ENCODE results near the gene PINK1. TPM values are rescaled to one million over a fixed set of nuclear protein-coding genes. Genes with fewer than 3 reads are reported as not detected.

Gene PINK1
- total RNA-seq, 1 donor from 2014 or later: 38.1 TPM

GRCh38 chr1:20589331-20590278 is 43.7 kb upstream of the PINK1 start:
- Mint-ChIP-seq H3K4me1 (peaks cover 22% of the 10 kb centered on the region), H3K27me3 (ENCODE audit: low read depth) (peaks cover 23% of the 10 kb centered on the region), H3K4me3 (peak overlapping the region; percentile 43), H3K27ac (no peak overlapping the region), H3K36me3 (no peaks in the 10 kb centered on the region), H3K9me3 (no peaks in the 10 kb centered on the region)
- TF ChIP-seq CTCF (IDR thresholded peaks at IDR 0.05; ENCODE audit: unreplicated experiment): no peak
- DNase-seq (ENCODE audit: low spot score in 2 of 2, unreplicated experiment in 2 of 2): peak in 1 of 2 experiments; percentile 45

DNA sequence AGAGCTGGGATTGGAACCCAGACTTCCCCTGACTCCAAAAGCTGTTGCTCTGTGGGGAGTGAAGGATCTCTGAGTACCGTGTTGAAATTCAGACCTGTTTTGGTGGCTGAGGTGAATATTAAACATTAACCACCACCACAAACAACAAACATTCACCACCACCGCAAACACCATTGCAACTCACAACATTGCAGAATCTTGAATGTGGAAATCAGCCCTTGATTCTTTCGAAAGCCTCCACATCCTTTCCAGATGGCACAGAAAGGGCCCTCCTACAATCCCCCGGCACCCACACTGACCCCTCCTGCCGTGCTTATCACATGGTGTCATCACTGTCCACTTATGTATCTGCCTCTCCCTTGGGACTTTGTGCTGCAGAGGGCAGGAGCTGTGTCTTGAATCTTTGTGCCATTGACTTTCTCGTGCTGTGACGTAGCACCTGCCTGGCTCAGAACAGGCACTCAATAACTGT is 42.9 kb upstream of the PINK1 start:
- no peak for TF ChIP-seq CTCF (IDR thresholded peaks at IDR 0.05; ENCODE audit: unreplicated experiment)
- no peaks in the 10 kb centered on the region for H3K9me3 Mint-ChIP-seq
- H3K4me3 Mint-ChIP-seq: no peak overlapping the region
- H3K4me1 Mint-ChIP-seq: peaks cover 22% of the 10 kb centered on the region
- H3K27me3 Mint-ChIP-seq (ENCODE audit: low read depth): peaks cover 23% of the 10 kb centered on the region
- H3K27ac Mint-ChIP-seq: no peak overlapping the region
- no peak for DNase-seq (ENCODE audit: low spot score in 2 of 2, unreplicated experiment in 2 of 2)
- H3K36me3 Mint-ChIP-seq: no peaks in the 10 kb centered on the region

DNA sequence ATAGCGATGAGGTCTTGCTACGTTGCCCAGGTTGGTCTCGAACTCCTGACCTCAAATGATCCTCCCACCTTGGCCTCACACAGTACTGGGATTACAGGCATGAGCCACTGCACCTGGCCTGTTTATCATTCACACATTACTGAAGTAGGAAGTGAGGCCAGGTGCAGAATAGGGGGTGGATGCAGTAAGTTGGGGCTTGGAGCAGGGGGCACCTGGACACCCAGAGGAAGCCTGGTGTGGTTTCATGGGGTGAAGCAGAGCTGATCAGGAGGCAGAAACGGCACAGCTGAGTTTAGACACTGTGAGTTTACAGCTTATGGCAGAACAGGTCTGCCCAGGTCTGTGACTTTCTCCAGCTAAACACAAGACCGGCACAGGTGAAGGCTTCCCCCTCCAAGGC is 39.5 kb upstream of the PINK1 start:
- Mint-ChIP-seq H3K36me3 (no peaks in the 10 kb centered on the region), H3K4me1 (peaks cover 19% of the 10 kb centered on the region), H3K4me3 (no peak overlapping the region), H3K27me3 (ENCODE audit: low read depth) (peaks cover 16% of the 10 kb centered on the region), H3K9me3 (peaks cover 1% of the 10 kb centered on the region), H3K27ac (no peak overlapping the region)
- no peak for DNase-seq (ENCODE audit: low spot score in 2 of 2, unreplicated experiment in 2 of 2)
- no peak for TF ChIP-seq CTCF (IDR thresholded peaks at IDR 0.05; ENCODE audit: unreplicated experiment)

- no peak overlapping the region for H3K27ac Mint-ChIP-seq
- no peak for DNase-seq (ENCODE audit: low spot score in 2 of 2, unreplicated experiment in 2 of 2)
- H3K9me3 Mint-ChIP-seq: peaks cover 4% of the 10 kb centered on the region
- peaks cover 13% of the 10 kb centered on the region for H3K27me3 Mint-ChIP-seq (ENCODE audit: low read depth)
- H3K4me1 Mint-ChIP-seq: peaks cover 9% of the 10 kb centered on the region
- no peak overlapping the region for H3K4me3 Mint-ChIP-seq
- H3K36me3 Mint-ChIP-seq: no peaks in the 10 kb centered on the region
- no peak for TF ChIP-seq CTCF (IDR thresholded peaks at IDR 0.05; ENCODE audit: unreplicated experiment)
Measured at GRCh38 chr1:20594746-20595145, 38.5 kb upstream of the PINK1 start.

DNA sequence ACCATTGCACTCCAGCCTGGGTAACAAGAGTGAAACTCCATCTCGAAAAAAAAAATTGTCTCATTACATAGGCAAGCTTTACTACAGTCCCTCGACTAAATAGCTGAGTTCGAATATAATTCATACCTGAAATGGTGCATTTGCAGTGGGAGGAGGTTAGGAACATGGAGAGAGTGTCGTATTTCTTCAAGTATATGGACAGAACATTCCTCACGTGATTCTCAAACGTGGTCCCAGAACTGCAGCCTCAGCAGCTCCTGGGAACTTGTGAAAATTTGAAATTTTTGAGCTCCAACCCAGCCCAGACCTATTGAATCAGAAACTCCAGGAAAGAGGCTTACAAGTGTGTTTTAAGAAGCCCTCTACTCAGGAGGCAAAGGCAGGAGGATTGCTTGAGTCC is 37.2 kb upstream of the PINK1 start:
- Mint-ChIP-seq H3K36me3 (no peaks in the 10 kb centered on the region), H3K27ac (no peak overlapping the region), H3K27me3 (ENCODE audit: low read depth) (peaks cover 13% of the 10 kb centered on the region), H3K4me3 (no peak overlapping the region), H3K4me1 (no peaks in the 10 kb centered on the region), H3K9me3 (peaks cover 4% of the 10 kb centered on the region)
- no peak for TF ChIP-seq CTCF (IDR thresholded peaks at IDR 0.05; ENCODE audit: unreplicated experiment)
- DNase-seq (ENCODE audit: low spot score in 2 of 2, unreplicated experiment in 2 of 2): no peak
